Measurements from ENCODE around the gene ZNF497.
"Not testable (repeated sequence)": the region's sequence is repeated elsewhere in the genome, so short reads cannot be mapped to it uniquely, and the experiment has no call there.

Gene ZNF497

GRCh38 chr19:58310685-58311084 lies 51.9 kb downstream of the ZNF497 start:
- not testable (repeated sequence) for DNase-seq (ENCODE audit: low spot score)

- DNase-seq (ENCODE audit: low spot score): no peak
These were observed 54.8 kb downstream of the ZNF497 start for GRCh38 chr19:58307736-58308135.

GRCh38 chr19:58305932-58306323 lies 56.6 kb downstream of the ZNF497 start:
- DNase-seq (ENCODE audit: low spot score): no peak

GRCh38 chr19:58305065-58305931 lies 57.3 kb downstream of the ZNF497 start, which contains the start of gene ERVK3-1:
Gene ERVK3-1 (plus strand): TSS chr19:58305377. CDS start chr19:58312169, 6,792 bp downstream.
- DNase-seq (ENCODE audit: low spot score): peak; percentile 98

GRCh38 chr19:58304748-58305064 lies 57.8 kb downstream of the ZNF497 start:
- DNase-seq (ENCODE audit: low spot score): no peak
